Right atrium auricular region (tissue), 2 donors: ENCODE results near the gene CTPS2. TPM values are rescaled to one million over a fixed set of nuclear protein-coding genes. Genes with fewer than 3 reads are reported as not detected.

Experiments used
- DNase-seq: peaks from one replicate; pipeline ENCODE4 v3.0.0-alpha.2; 2019; ENCODE audit warnings: low spot score
- H3K27ac ChIP-seq, 2 donors: fragments of 200-600 bp; sonication (generic); 1 replicate in 1 of 2; 2 replicates in 1 of 2; pipeline ENCODE4 v1.5.1; 2016 to 2019
- H3K27me3 ChIP-seq, 2 donors: fragments of 200-600 bp; sonication (generic); one replicate each; pipeline versions ENCODE4 v1.5.1 to v1.6.0; 2017 to 2019
- H3K36me3 ChIP-seq: fragments of 200-600 bp; sonication (generic); one replicate; pipeline ENCODE4 v1.5.1; 2016
- H3K4me1 ChIP-seq, 2 donors: fragments of 200-600 bp; sonication (generic); one replicate each; pipeline versions ENCODE4 v1.5.1 to v1.6.0; 2017 to 2019
- H3K4me3 ChIP-seq, 2 donors: fragments of 200-600 bp; sonication (generic); 1 replicate in 1 of 2; 2 replicates in 1 of 2; pipeline ENCODE4 v1.5.1; 2017 to 2019; ENCODE audit warnings: mild to moderate bottlenecking in 1 of 2, moderate library complexity in 1 of 2
- H3K9me3 ChIP-seq, 2 donors: fragments of 200-600 bp; sonication (generic); one replicate each; pipeline ENCODE4 v1.5.1; 2019
- total RNA-seq, 2 donors: library from RNA; depleted of rRNA; stranded (reverse); fragments of >200 nt; gene quantifications; one replicate each; pipeline ENCODE4 v1.1.0, GENCODE V29; 2016
- TF ChIP-seq, protein P1 (sequence below), 2 donors: fragments of 200-600 bp; sonication (generic); IDR thresholded peaks; one replicate each; pipeline ENCODE4 v1.5.1; 2019; ENCODE audit warnings: antibody characterized with exemption in 2 of 2

CTPS2 gene
- total RNA-seq, 2 donors from 2014 or later = 4.4 to 4.8 TPM

DNA sequence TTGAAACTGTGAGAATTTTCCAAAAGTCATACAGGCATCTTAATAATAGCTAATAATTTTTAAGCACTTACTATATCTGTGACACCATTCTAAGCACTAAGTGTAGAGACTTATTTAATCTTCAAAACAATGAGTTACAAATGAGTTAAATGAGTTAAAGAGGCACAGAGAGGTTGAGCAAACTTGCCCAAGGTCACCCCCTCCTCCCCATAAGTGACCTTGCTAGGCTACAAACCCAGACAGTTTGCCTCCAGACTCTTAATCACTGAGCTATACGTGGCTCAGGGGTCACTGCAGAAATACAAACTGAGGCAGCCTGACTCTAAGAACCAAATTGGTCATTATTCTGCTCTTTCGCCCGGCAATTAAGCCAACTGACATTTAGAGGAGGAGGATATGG lies 15.5 kb downstream of the CTPS2 start:
- H3K27me3 ChIP-seq = no peaks in the 10 kb centered on the region
- H3K36me3 ChIP-seq = no peaks in the 10 kb centered on the region
- no peaks in the 10 kb centered on the region for H3K9me3 ChIP-seq
- no peak overlapping the region for H3K27ac ChIP-seq
- no peak for DNase-seq
- H3K4me3 ChIP-seq = no peak overlapping the region
- no peaks in the 10 kb centered on the region for H3K4me1 ChIP-seq
- TF ChIP-seq, protein P1, sequence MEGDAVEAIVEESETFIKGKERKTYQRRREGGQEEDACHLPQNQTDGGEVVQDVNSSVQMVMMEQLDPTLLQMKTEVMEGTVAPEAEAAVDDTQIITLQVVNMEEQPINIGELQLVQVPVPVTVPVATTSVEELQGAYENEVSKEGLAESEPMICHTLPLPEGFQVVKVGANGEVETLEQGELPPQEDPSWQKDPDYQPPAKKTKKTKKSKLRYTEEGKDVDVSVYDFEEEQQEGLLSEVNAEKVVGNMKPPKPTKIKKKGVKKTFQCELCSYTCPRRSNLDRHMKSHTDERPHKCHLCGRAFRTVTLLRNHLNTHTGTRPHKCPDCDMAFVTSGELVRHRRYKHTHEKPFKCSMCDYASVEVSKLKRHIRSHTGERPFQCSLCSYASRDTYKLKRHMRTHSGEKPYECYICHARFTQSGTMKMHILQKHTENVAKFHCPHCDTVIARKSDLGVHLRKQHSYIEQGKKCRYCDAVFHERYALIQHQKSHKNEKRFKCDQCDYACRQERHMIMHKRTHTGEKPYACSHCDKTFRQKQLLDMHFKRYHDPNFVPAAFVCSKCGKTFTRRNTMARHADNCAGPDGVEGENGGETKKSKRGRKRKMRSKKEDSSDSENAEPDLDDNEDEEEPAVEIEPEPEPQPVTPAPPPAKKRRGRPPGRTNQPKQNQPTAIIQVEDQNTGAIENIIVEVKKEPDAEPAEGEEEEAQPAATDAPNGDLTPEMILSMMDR (IDR thresholded peaks at IDR 0.05) = no peak

DNA sequence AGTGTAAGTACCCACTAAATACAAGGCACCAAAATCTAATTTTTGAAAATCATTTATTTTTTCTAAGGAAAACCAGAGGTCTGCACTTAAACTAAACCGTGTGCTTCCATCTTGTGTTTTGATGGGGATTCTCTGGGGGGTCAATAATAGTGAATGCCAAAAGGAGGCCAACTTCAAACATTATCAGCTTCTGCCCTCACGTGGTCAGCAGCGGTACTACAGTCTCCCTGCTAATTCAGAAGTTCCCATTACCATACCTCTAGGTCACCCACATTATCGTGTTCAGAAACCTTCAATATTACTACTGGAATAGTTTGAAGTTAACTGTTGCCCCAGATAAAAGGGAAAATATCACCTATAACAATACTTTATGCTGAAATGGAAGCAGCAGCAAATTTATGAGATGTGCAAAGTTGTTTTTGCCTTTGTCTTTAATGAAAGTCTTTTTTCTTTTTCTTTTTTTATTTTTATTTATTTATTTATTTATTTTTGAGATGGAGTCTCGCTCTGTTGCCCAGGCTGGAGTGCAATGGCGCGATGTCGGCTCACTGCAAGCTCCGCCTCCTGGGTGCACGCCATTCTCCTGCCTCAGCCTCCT lies 17.3 kb downstream of the CTPS2 start:
- no peaks in the 10 kb centered on the region for H3K36me3 ChIP-seq

DNA sequence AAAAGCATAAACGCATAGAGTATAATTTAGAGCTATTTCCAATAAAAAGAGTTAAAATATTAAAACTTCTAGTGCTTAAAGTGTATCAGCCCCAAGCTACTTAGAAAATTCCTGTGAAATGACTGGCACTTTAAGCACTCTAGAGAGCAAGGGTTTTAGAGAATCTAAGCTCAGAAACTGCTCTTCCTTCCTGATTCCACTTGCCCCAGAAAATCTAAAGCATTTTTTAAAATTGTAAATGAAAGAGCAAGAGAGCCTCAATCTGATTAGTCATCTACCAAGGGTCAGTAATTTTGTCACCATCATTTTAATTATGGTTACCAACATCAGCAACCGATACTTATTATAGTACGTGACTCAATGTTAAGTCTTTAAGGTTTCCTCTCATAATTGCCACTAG lies 25.0 kb downstream of the CTPS2 start:
- peaks cover 5% of the 10 kb centered on the region for H3K36me3 ChIP-seq
- H3K27ac ChIP-seq = no peak overlapping the region
- no peak for DNase-seq
- no peaks in the 10 kb centered on the region for H3K9me3 ChIP-seq
- H3K4me3 ChIP-seq = no peak overlapping the region
- no peaks in the 10 kb centered on the region for H3K4me1 ChIP-seq
- no peaks in the 10 kb centered on the region for H3K27me3 ChIP-seq
- TF ChIP-seq, protein P1 (IDR thresholded peaks at IDR 0.05) = no peak

More for the DNA sequence above, 17.3 kb downstream of the CTPS2 start:
- Histone ChIP-seq H3K27ac (no peak overlapping the region), H3K27me3 (no peaks in the 10 kb centered on the region), H3K9me3 (no peaks in the 10 kb centered on the region), H3K4me3 (no peak overlapping the region), H3K4me1 (no peaks in the 10 kb centered on the region)
- TF ChIP-seq, protein P1 (IDR thresholded peaks at IDR 0.05) = peak; percentile 90 to 91
- peak; percentile 66 for DNase-seq

DNA sequence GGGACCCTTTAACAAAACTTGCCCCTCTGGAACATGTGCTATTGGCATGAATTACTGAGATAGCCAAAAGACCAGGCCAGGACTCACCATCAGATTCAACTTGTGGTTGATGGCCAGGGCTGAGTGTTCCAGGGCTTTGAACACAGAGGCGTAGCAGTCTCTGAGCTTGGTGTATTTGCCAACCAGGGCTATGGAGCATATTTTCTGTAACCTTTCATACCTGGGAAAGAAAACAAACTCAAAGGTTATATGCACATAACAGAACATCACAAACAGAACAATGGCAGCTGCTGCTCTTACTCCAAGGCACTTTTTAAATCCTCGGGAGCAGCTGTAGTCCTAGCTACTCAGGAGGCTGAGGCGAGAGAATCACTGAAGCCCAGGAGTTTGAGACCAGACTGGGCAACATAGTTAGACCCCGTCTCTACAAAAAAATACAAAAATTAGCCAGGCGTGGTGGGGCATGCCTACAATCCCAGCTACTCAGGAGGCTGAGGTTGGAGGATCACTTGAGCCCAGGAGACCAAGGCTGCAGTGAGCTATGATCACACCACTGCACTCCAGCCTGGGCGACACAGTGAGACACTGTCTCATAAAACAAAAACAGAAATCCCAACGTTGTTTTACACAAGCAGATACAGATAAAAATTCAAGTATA lies 29.3 kb downstream of the CTPS2 start:
- TF ChIP-seq, protein P1 (IDR thresholded peaks at IDR 0.05) = no peak
- no peaks in the 10 kb centered on the region for H3K4me1 ChIP-seq
- no peak for DNase-seq
- no peaks in the 10 kb centered on the region for H3K27me3 ChIP-seq
- no peak overlapping the region for H3K27ac ChIP-seq
- H3K36me3 ChIP-seq = peaks cover 8% of the 10 kb centered on the region
- H3K4me3 ChIP-seq = no peak overlapping the region
- no peaks in the 10 kb centered on the region for H3K9me3 ChIP-seq

DNA sequence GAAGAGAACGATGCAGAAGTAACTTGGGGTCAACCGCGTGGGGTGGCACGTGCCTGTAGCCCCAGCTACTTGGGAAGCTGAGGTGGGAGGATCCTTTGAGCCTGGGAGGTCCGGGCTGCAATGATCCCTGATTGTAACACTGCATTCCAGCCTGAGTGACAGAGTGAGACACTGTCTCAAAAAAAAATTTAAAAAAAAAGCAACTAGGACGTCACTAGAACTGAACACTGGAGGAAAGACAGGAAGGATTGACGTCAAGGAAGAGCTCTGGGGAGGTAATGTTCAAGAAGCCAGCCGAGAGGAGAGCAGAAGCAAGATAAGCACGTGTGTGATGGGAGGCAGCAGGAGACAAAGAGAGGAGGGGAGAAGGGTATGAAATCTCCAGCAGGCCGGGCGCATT lies 33.8 kb downstream of the CTPS2 start:
- H3K4me3 ChIP-seq = no peak overlapping the region
- no peak for DNase-seq
- no peaks in the 10 kb centered on the region for H3K9me3 ChIP-seq
- H3K4me1 ChIP-seq = no peaks in the 10 kb centered on the region
- TF ChIP-seq, protein P1 (IDR thresholded peaks at IDR 0.05) = no peak
- H3K27ac ChIP-seq = no peak overlapping the region
- peaks cover 8% of the 10 kb centered on the region for H3K36me3 ChIP-seq
- H3K27me3 ChIP-seq = no peaks in the 10 kb centered on the region
